Retinal pigment epithelial cell (primary cell): ENCODE data around the gene DHX38.
"Not testable (repeated sequence)": the region's sequence is repeated elsewhere in the genome, so short reads cannot be mapped to it uniquely, and the experiment has no call there.

Experiments
- DNase-seq: peaks from one replicate; pipeline ENCODE4 v3.0.0-alpha.2; 2010; ENCODE audit warnings: low read depth
- H3K4me3 ChIP-seq: 2 replicates; pipeline ENCODE4 v1.5.1; 2011; ENCODE audit warnings: mild to moderate bottlenecking, low read length, control low read depth, moderate library complexity
- TF ChIP-seq, protein P1 (sequence below): conservative IDR thresholded peaks from 2 replicates; pipeline ENCODE4 v1.5.1; 2011; ENCODE audit warnings: low read depth, low read length, control low read depth, inconsistent platforms

DHX38 gene

DNA sequence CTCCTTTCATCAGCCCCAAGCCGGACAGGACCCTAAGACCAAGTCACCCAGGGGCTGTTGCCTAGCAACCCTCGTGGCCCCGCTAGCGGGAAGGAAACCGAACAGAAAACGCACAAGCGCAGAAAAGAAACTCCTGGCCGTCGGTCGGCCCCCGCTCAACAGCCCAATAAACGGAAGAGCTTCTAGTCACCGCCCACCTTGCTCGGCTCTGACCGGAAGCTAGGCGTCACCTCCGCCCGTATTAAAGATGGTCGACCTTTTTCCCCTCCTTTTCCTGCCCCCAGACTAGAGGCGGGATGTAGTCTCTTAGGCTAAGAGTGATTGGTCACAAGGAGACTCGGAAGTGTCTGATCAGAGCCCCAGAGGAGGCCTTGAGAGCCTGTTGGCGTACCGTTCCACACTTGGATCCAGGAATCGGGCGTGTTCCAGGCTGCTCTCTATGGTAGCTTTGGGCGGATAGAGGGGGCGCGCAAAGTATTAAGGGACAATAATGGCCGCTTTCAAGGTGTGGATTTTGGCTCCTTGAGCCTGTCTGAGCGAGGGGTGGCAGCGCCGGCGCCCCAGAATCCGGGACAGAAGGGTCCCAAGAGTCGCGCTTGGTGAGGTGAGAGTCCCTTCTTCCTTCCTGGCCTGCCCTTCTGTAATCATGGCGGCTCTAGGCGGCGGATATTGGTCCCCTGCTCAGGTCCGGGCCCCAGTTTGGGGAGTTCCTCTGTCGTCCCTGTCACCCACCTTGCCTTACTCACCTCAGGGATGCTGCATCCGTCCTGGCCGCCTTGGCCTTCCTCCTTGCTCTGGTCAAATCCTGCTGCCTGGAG lies at the start of gene DHX38, which contains the start of gene TXNL4B:
TSS of gene DHX38 (plus strand) at position 400 of the 818 bp plus-strand sequence. CDS start 2,311 bp downstream, outside the sequence.
TSS of gene TXNL4B (minus strand) at position 173 of the 818 bp plus-strand sequence. CDS start 2,871 bp downstream, outside the sequence.
- TF ChIP-seq, protein P1, sequence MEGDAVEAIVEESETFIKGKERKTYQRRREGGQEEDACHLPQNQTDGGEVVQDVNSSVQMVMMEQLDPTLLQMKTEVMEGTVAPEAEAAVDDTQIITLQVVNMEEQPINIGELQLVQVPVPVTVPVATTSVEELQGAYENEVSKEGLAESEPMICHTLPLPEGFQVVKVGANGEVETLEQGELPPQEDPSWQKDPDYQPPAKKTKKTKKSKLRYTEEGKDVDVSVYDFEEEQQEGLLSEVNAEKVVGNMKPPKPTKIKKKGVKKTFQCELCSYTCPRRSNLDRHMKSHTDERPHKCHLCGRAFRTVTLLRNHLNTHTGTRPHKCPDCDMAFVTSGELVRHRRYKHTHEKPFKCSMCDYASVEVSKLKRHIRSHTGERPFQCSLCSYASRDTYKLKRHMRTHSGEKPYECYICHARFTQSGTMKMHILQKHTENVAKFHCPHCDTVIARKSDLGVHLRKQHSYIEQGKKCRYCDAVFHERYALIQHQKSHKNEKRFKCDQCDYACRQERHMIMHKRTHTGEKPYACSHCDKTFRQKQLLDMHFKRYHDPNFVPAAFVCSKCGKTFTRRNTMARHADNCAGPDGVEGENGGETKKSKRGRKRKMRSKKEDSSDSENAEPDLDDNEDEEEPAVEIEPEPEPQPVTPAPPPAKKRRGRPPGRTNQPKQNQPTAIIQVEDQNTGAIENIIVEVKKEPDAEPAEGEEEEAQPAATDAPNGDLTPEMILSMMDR = no peak
- peak; percentile 98 for DNase-seq
- H3K4me3 ChIP-seq = peak within 1 kb of the TSS; percentile 99

DNA sequence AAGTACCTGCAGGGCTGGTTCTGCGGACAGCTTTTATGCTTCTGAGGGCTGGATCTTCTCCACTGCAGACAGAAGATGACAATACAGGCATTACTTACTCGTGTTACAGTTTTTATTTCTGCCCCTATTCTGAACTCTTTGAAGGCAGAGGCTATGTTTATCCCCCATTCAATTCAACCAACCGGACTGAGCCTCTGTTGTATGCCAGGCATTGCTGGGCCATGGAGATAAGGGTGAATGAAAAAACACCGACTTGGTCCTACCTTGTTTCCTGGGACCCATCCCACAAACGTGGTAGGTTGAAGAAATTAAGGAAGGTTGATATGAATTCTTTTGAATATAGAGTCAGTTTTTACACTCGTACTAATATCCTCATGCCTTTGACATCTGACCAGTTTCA lies 49.4 kb upstream of the DHX38 start:
- no peak for DNase-seq
- TF ChIP-seq, protein P1 = no peak
- H3K4me3 ChIP-seq = no peak overlapping the region

DNA sequence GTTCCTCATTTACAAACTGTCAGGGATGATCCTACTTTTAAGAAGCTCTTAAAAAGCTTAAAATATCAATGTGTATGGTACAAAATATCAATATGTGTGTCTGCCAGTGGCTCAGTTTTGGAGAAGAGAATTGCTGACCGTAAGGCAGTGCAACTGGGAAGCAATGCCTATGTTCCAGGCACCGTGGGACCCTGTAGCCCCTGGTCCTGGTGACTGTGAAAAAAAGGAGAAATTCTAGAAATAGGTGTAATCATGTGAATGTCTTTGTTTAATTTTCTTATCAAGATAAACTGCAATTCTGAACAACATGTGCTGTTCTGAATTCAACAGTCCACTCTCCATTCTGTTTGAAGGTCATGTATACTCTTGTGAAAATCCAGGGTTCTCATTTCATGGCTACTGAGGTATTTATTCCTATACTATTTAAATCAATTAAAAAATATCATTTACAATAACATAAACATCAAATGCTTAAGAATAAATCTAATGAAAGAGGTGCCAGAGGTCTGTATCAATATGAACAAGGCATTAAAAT lies 48.8 kb upstream of the DHX38 start:
- TF ChIP-seq, protein P1 = no peak
- no peak overlapping the region for H3K4me3 ChIP-seq
- no peak for DNase-seq

DNA sequence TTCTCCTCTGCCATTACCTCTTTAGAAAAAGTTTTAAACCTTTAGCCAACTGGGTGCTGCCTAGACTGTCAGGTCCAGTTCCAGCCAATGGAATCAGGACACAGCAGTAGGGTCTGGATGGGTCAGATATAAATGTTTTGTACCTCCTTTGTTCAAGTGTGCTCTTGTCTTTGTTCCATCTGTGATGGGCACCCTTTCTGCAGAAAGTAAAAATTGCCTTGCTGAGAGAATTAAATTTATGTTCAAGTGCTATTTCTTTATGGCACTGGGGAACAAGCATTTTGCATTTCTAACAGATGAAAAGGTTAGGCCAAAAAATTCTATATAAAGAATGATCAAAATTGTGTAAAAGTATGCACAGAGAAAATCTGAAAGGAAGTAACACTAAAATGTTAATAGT lies 44.5 kb upstream of the DHX38 start:
- DNase-seq = no peak
- TF ChIP-seq, protein P1 = no peak
- H3K4me3 ChIP-seq = no peak overlapping the region

DNA sequence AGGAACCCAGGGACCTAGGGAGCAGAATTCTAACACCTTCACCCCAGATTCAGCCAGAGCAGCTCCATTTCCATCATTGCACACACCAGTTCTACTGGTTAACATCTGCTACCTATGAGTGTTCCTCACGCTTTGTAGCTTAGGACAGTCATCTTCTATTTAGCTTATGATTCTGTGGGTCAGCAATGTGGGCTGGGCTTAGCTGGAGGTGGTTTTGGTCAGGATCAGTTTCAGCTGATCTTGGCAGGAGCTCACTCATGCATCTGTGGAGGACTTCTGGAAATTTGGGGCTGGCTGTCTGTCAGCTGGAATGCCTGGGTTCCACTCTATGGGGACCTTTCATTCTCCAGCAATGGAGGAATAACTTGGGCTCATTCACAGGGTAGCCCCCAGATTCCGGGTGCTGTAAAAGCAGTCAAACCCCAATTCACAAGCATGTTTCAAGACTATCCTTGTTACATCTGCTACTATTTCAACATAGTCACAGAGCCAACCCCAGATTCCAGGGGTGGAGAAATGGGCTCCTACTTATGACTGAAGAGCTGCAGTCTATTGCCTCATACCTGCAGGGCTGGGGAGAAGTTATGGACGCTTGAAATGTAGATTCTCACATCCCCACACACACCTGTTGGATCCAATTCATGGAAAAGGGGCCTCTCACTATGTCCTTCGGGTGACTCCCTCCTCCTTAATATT lies 42.7 kb upstream of the DHX38 start:
- no peak overlapping the region for H3K4me3 ChIP-seq
- TF ChIP-seq, protein P1 = no peak
- no peak for DNase-seq

DNA sequence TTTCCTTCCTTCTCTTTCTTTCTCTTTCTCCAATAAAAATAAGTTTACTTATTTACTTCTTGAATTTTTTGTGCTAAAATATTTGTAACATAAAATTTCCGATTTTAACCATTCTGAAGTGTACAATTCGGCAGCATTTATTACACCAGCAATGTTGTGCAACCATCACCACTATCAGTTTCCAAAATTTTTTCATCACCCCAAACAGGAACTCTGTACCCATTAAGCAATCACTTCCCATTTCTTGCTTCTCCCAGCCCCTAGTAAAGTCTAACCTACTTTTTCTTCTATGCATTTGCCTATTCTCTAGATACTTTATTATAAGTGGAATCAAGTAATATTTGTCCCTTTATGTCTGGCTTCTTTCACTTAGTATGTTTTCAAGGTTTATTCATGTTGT lies 41.8 kb upstream of the DHX38 start:
- DNase-seq = no peak
- H3K4me3 ChIP-seq = no peak overlapping the region
- TF ChIP-seq, protein P1 = no peak

DNA sequence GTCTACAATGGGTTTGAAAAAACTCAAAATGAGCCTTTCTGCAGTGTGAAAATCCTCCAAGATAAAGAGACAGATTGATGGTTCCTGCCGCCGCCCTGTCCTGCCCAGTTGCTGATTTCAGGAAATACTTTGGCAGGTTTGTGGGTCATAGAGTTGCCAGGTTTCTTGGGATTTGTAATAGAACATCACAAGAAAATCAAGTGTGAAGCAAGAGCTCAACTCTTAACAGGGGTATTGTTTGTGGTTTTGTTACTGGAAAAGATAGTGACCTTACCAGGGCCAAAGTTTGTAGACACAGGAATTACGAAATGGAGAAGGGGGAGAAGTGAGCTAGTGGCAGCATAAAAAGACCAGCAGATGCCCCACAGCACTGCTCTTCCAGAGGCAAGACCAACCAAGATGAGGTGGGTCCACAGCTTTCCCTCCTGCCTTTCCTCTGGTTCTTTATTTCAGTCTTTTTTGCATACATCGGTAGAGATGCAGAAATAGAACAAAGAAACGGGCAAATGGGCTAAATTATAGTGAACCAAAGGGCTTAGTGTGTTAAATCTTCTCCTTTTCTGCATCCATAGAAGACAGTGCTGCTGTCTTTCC lies 39.3 kb upstream of the DHX38 start, which contains the start of gene HP:
TSS of gene HP (plus strand) at position 252 of the 594 bp plus-strand sequence. CDS start at position 400, 148 bp downstream.
- not testable (repeated sequence) for DNase-seq, H3K4me3 ChIP-seq
